ENCODE data around the gene NAV2. TPM values are rescaled to one million over a fixed set of nuclear protein-coding genes. Genes with fewer than 3 reads are reported as not detected.

NAV2 gene
- polyA plus RNA-seq, 1 donor from 2014 or later: 3.0 TPM

DNA sequence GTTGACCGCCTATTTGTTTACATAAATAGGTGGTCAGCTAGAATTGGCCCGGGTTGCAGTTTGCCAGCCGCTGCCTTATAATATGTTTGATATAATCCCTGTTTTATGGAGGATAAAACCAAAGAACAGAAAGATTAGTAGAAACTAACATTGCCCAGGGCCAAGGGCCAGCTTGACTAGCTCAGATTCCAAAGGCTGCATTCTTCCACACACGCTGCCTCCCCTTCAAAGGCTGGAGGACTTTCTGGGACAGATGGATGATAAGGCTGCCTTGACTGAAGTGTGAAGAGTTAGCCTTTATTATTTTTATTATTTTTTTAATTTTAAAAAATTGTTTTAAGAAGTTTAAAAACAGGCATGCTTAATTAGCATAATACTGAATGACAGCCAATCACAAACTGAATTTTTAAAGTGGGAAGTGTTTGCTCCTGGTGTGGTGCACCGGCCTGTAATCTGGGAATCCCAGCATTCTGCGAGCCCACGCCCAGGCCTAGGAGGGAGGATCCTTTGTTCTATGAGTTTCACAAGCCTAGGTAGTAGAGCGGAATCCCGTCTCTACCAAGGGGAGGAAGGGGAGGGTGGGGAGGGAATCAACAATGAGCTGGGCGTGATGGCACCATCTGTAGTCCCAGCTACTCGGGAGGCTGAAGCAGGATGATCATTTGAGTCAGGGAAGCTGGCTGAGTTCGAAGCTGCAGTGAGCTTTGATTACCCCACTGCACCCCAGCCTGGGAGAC is 114.9 kb downstream of the NAV2 start:
- H2AFZ ChIP-seq (ENCODE audit: low read depth, low read length): no peak overlapping the region
- no peak overlapping the region for H3K9ac ChIP-seq (ENCODE audit: low read length)
- H3K79me2 ChIP-seq (replicated peaks; ENCODE audit: insufficient read depth, low read length): no peaks in the 10 kb centered on the region
- no peak overlapping the region for H3K4me3 ChIP-seq (ENCODE audit: low read length)
- no peaks in the 10 kb centered on the region for H4K20me1 ChIP-seq (ENCODE audit: insufficient read depth)
- no peak overlapping the region for H3K4me2 ChIP-seq (ENCODE audit: low read length)
- H3K9me2 ChIP-seq (ENCODE audit: insufficient read depth, low read length): no peaks in the 10 kb centered on the region
- H3K9me3 ChIP-seq (ENCODE audit: low read length): no peaks in the 10 kb centered on the region
- H3K36me3 ChIP-seq (ENCODE audit: insufficient read depth, low read length): no peaks in the 10 kb centered on the region
- no peak for TF ChIP-seq MXI1 (conservative IDR thresholded peaks at IDR 0.05; ENCODE audit: poor library complexity, severe bottlenecking)
- no peak for TF ChIP-seq EP300 (conservative IDR thresholded peaks at IDR 0.05; ENCODE audit: poor library complexity, severe bottlenecking)
- TF ChIP-seq POLR2AphosphoS5 (IDR thresholded peaks at IDR 0.05): no peak
- TF ChIP-seq, protein P1, sequence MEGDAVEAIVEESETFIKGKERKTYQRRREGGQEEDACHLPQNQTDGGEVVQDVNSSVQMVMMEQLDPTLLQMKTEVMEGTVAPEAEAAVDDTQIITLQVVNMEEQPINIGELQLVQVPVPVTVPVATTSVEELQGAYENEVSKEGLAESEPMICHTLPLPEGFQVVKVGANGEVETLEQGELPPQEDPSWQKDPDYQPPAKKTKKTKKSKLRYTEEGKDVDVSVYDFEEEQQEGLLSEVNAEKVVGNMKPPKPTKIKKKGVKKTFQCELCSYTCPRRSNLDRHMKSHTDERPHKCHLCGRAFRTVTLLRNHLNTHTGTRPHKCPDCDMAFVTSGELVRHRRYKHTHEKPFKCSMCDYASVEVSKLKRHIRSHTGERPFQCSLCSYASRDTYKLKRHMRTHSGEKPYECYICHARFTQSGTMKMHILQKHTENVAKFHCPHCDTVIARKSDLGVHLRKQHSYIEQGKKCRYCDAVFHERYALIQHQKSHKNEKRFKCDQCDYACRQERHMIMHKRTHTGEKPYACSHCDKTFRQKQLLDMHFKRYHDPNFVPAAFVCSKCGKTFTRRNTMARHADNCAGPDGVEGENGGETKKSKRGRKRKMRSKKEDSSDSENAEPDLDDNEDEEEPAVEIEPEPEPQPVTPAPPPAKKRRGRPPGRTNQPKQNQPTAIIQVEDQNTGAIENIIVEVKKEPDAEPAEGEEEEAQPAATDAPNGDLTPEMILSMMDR (IDR thresholded peaks at IDR 0.05; ENCODE audit: poor library complexity, severe bottlenecking): no peak
- TF ChIP-seq, protein P2, sequence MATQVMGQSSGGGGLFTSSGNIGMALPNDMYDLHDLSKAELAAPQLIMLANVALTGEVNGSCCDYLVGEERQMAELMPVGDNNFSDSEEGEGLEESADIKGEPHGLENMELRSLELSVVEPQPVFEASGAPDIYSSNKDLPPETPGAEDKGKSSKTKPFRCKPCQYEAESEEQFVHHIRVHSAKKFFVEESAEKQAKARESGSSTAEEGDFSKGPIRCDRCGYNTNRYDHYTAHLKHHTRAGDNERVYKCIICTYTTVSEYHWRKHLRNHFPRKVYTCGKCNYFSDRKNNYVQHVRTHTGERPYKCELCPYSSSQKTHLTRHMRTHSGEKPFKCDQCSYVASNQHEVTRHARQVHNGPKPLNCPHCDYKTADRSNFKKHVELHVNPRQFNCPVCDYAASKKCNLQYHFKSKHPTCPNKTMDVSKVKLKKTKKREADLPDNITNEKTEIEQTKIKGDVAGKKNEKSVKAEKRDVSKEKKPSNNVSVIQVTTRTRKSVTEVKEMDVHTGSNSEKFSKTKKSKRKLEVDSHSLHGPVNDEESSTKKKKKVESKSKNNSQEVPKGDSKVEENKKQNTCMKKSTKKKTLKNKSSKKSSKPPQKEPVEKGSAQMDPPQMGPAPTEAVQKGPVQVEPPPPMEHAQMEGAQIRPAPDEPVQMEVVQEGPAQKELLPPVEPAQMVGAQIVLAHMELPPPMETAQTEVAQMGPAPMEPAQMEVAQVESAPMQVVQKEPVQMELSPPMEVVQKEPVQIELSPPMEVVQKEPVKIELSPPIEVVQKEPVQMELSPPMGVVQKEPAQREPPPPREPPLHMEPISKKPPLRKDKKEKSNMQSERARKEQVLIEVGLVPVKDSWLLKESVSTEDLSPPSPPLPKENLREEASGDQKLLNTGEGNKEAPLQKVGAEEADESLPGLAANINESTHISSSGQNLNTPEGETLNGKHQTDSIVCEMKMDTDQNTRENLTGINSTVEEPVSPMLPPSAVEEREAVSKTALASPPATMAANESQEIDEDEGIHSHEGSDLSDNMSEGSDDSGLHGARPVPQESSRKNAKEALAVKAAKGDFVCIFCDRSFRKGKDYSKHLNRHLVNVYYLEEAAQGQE (IDR thresholded peaks at IDR 0.05; ENCODE audit: borderline replicate concordance): no peak
- no peak for TF ChIP-seq SMC3 (conservative IDR thresholded peaks at IDR 0.05; ENCODE audit: poor library complexity)
- TF ChIP-seq RAD21 (conservative IDR thresholded peaks at IDR 0.05): no peak
- no peak for TF ChIP-seq EZH2 (IDR thresholded peaks at IDR 0.05; ENCODE audit: borderline replicate concordance, insufficient read depth, low read length, poor library complexity, severe bottlenecking)
- no peak for TF ChIP-seq TAF1 (IDR thresholded peaks at IDR 0.05; ENCODE audit: low read depth)
- no peak overlapping the region for H3K27ac ChIP-seq (ENCODE audit: low read length)
- no peaks in the 10 kb centered on the region for H3F3A ChIP-seq (ENCODE audit: insufficient read depth, low read length, poor library complexity, severe bottlenecking)
- peaks cover 32% of the 10 kb centered on the region for H3K27me3 ChIP-seq (ENCODE audit: insufficient read depth, low read depth, low read length)

DNA sequence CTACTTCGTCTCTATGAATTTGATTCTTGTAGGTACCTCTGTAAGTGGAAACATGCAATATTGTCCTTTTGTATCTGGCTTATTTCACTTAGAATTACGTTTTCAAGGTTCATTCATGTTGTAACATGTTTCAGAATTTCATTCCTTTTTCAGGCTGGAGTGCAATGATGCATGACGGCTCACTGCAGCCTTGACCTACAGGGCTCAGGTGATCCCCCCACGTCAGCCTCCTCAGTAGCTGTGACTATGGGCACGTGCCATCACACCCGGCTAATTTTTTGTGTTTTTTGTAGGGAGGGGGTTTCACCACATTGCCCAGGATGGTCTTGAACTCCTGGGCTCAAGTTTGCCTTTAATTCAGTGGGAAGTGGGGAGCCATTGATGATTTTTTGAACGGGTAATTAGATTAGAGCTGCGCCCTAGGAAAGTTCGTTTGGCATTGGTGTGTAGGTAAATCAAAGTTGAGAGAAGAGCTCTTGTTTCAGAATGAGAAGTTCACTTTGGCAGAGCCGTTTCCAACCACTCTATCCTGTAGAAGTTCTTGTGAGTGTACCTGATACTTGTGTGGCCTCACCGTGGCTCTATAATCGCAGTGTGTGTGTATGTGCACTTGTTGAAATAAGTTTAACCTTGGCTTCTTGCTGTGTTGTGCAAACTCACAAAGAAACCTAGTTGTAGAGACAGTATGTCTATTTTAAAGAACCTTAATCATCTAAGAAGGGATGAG is 115.9 kb downstream of the NAV2 start:
- Histone ChIP-seq H3K9me3 (ENCODE audit: low read length) (peaks cover 3% of the 10 kb centered on the region), H3K27ac (ENCODE audit: low read length) (no peak overlapping the region)
- TF ChIP-seq POLR2AphosphoS5 (IDR thresholded peaks at IDR 0.05) (no peak), MXI1 (conservative IDR thresholded peaks at IDR 0.05; ENCODE audit: poor library complexity, severe bottlenecking) (no peak), EZH2 (IDR thresholded peaks at IDR 0.05; ENCODE audit: borderline replicate concordance, insufficient read depth, low read length, poor library complexity, severe bottlenecking) (no peak), TAF1 (IDR thresholded peaks at IDR 0.05; ENCODE audit: low read depth) (no peak), EP300 (conservative IDR thresholded peaks at IDR 0.05; ENCODE audit: poor library complexity, severe bottlenecking) (no peak), SMC3 (conservative IDR thresholded peaks at IDR 0.05; ENCODE audit: poor library complexity) (no peak), RAD21 (conservative IDR thresholded peaks at IDR 0.05) (no peak)
- TF ChIP-seq, protein P1 (IDR thresholded peaks at IDR 0.05; ENCODE audit: poor library complexity, severe bottlenecking): no peak
- TF ChIP-seq, protein P2 (IDR thresholded peaks at IDR 0.05; ENCODE audit: borderline replicate concordance): no peak

More for the DNA sequence above, 115.9 kb downstream of the NAV2 start:
- Histone ChIP-seq H3K9ac (ENCODE audit: low read length) (no peak overlapping the region), H4K20me1 (ENCODE audit: insufficient read depth) (no peaks in the 10 kb centered on the region), H3K9me2 (ENCODE audit: insufficient read depth, low read length) (no peaks in the 10 kb centered on the region), H2AFZ (ENCODE audit: low read depth, low read length) (no peak overlapping the region), H3K36me3 (ENCODE audit: insufficient read depth, low read length) (no peaks in the 10 kb centered on the region), H3K79me2 (replicated peaks; ENCODE audit: insufficient read depth, low read length) (no peaks in the 10 kb centered on the region), H3K4me2 (ENCODE audit: low read length) (no peak overlapping the region), H3F3A (ENCODE audit: insufficient read depth, low read length, poor library complexity, severe bottlenecking) (no peaks in the 10 kb centered on the region), H3K27me3 (ENCODE audit: insufficient read depth, low read depth, low read length) (peaks cover 42% of the 10 kb centered on the region), H3K4me3 (ENCODE audit: low read length) (no peak overlapping the region)

All from neural cell (in vitro differentiated cells).